ENCODE results near the gene PIK3R4. TPM values are rescaled to one million over a fixed set of nuclear protein-coding genes. Genes with fewer than 3 reads are reported as not detected.
A peak's percentile ranks its signal among the peaks of the same experiment; 100 is the strongest.

The PIK3R4 gene
- total RNA-seq: 14.4 TPM

DNA sequence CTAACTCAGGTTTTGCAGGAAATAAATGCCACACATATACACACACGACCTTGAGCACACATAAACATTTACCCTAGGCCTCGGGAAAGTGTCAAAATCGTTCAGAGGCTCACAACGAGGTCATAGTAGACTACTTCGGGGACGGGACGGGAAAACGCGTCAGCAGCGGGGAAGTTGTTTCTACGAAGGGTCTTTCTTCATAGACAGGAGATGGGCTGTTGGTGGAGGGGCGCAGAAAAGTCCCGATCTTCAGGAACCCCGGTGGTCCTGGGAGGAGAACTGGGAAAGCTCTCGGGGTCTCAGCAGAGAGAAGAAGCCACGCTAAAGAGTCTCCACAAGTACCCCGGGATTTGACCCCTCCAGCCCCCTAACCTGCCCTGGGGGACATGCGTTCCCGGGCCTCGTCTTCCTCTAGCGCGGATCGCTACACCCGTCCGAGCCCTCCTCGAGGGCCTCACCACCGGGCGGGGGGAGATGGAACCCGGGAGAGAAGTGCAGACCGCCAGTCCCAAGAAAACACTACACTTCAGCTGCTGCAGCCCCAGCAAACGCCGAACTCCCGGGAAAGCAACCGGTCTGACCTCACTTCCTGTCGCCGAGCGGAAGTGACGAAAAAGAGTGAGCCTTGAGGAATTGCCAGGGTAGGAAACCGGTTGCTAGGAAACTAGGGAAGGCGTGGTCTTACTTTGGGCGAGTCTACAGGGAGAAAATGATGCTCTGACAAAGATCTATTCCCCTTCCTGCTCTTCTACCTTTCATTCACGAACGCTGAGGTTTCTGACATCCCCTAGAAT, at the start of gene PIK3R4:
Gene PIK3R4, minus strand, starts transcription at position 584 of the 794 bp plus-strand sequence. CDS start 1,611 bp downstream, outside the sequence.
- no peaks in the 10 kb centered on the region for H3K9me3 ChIP-seq (ENCODE audit: low read depth, low read length)
- H3K4me3 ChIP-seq (ENCODE audit: low read length): peak within 1 kb of the TSS; percentile 86
- no peaks in the 10 kb centered on the region for H3K27me3 ChIP-seq (ENCODE audit: insufficient read depth, low read length)
- H3K4me1 ChIP-seq (ENCODE audit: insufficient read depth, low read length): peaks cover 25% of the 10 kb centered on the region

DNA sequence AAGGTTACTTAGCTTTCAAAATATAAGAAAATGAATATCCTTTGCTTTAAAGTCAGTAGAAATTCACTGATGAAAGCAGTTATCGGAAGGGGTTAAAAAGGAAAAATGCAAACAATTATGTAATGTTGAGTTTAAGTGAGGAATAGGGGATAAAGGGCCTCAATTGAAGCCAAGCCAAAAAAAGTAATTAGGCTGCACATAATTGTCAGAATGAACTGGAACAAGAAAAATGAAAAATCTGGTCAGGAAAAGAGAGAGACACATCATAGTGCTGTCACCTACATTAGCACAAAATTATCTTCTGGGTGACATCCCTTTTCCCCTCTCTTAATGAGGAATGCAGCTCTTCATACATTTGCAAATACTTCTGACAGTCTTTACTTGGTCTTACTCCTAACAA, 48.8 kb upstream of the PIK3R4 start:
- Histone ChIP-seq H3K9me3 (ENCODE audit: low read depth, low read length) (no peaks in the 10 kb centered on the region), H3K4me1 (ENCODE audit: insufficient read depth, low read length) (no peaks in the 10 kb centered on the region), H3K4me3 (ENCODE audit: low read length) (no peak overlapping the region), H3K27me3 (ENCODE audit: insufficient read depth, low read length) (no peaks in the 10 kb centered on the region)

- no peaks in the 10 kb centered on the region for H3K4me1 ChIP-seq (ENCODE audit: insufficient read depth, low read length)
- H3K27me3 ChIP-seq (ENCODE audit: insufficient read depth, low read length): no peaks in the 10 kb centered on the region
- no peaks in the 10 kb centered on the region for H3K9me3 ChIP-seq (ENCODE audit: low read depth, low read length)
- H3K4me3 ChIP-seq (ENCODE audit: low read length): no peak overlapping the region
Measured at GRCh38 chr3:130792246-130792645, 45.6 kb upstream of the PIK3R4 start.

DNA sequence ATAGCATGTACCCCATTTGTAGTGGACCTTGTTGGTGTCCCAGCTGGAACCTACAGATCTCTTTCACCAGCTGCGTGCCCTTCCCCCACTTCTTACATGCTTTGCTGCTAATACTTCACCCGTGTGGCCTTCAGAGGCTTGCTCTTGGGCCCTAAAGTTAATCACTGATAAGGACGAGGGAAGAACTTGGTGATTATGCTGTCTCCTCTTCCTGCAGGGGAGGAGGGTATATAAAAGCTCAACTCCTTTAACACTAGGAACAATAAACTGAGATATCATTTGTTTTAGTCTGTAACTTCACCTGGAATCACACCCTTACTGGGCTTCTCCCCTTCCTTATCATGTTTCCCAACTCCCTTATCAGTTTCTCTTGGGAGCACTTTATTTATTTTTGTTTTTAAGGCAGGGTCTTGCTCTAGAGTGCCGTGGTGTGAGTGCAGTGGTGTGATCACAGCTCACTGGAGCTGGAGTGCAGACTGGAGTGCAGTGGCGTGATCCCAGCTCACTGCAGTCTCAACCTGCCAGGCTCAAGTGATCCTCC, 43.2 kb upstream of the PIK3R4 start:
- Histone ChIP-seq H3K27me3 (ENCODE audit: insufficient read depth, low read length) (no peaks in the 10 kb centered on the region), H3K4me1 (ENCODE audit: insufficient read depth, low read length) (no peaks in the 10 kb centered on the region), H3K9me3 (ENCODE audit: low read depth, low read length) (no peaks in the 10 kb centered on the region), H3K4me3 (ENCODE audit: low read length) (no peak overlapping the region)

DNA sequence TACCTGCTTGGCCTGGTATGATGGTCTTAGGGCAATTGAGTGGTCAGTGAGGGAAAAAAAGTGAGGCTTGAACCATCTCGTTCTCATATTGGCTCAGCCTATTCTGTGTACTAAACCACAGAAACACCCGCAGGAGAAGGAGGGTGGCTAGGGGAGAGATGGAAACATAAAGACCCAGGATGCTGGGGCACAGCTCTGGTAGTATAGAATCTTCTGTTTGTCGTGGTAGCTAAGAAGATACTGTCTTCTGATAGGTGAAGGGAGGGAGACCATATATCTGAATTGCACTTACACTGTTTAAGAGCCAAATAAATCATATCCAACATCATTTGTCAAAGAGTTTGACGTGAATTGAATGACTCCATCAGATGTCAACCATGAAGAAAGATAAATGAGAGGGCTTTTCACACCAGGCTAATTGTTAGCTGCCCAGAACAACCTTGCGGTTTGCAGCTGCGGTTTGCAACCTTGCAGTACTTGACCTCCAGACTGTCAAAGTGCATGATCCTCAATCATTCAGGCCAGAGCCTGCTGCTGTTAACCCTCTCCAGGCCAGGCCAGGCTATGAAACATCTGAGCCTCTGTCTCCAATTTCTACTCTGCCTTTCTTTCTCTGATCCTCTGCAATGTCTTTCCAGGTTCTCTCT, 40.9 kb upstream of the PIK3R4 start:
- H3K4me1 ChIP-seq (ENCODE audit: insufficient read depth, low read length): no peaks in the 10 kb centered on the region
- H3K27me3 ChIP-seq (ENCODE audit: insufficient read depth, low read length): no peaks in the 10 kb centered on the region
- no peak overlapping the region for H3K4me3 ChIP-seq (ENCODE audit: low read length)
- H3K9me3 ChIP-seq (ENCODE audit: low read depth, low read length): no peaks in the 10 kb centered on the region

GRCh38 chr3:130786306-130786705, 39.7 kb upstream of the PIK3R4 start:
- H3K4me1 ChIP-seq (ENCODE audit: insufficient read depth, low read length): no peaks in the 10 kb centered on the region
- H3K4me3 ChIP-seq (ENCODE audit: low read length): no peak overlapping the region
- no peaks in the 10 kb centered on the region for H3K9me3 ChIP-seq (ENCODE audit: low read depth, low read length)
- H3K27me3 ChIP-seq (ENCODE audit: insufficient read depth, low read length): no peaks in the 10 kb centered on the region

DNA sequence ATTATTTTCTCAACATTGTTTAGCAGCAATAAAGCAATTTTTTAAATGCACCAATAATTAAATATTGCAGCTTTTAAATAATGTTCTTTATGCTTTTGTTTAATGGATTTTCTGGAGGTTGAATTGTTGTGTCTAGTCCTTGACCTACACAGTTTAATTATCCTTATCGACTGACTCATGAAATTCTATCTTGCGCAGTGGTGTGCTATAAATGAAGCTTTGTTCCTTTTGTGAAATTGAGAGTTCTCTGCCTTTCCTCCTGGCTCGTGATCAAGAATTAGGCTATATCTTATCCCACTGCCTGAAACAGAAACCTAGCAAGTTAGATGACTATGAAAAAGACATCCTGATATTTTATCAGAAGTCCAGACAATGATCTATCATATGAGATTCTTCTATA, 37.0 kb upstream of the PIK3R4 start:
- no peaks in the 10 kb centered on the region for H3K9me3 ChIP-seq (ENCODE audit: low read depth, low read length)
- no peaks in the 10 kb centered on the region for H3K4me1 ChIP-seq (ENCODE audit: insufficient read depth, low read length)
- no peak overlapping the region for H3K4me3 ChIP-seq (ENCODE audit: low read length)
- H3K27me3 ChIP-seq (ENCODE audit: insufficient read depth, low read length): no peaks in the 10 kb centered on the region

DNA sequence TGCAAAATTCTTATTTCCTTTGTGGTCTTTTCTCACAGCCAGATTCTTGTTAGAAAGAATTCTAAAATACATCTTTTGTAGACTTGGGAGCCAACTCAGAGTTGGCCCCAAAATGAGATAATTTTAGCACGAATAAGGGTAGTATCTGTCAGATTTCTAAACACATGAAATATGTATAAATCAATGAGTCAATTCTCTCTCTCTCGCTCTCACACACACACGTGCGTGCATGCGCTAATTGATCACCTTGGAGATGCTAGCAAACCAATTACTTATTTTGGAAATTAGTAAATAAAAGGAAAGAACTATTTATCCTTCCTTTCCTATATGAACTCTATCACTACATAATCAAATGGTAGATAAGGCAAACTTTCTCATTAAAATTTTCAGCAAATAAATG, 32.9 kb upstream of the PIK3R4 start:
- no peaks in the 10 kb centered on the region for H3K9me3 ChIP-seq (ENCODE audit: low read depth, low read length)
- H3K27me3 ChIP-seq (ENCODE audit: insufficient read depth, low read length): no peaks in the 10 kb centered on the region
- no peaks in the 10 kb centered on the region for H3K4me1 ChIP-seq (ENCODE audit: insufficient read depth, low read length)
- no peak overlapping the region for H3K4me3 ChIP-seq (ENCODE audit: low read length)

- H3K4me3 ChIP-seq (ENCODE audit: low read length): no peak overlapping the region
- H3K27me3 ChIP-seq (ENCODE audit: insufficient read depth, low read length): no peaks in the 10 kb centered on the region
- no peaks in the 10 kb centered on the region for H3K4me1 ChIP-seq (ENCODE audit: insufficient read depth, low read length)
- no peaks in the 10 kb centered on the region for H3K9me3 ChIP-seq (ENCODE audit: low read depth, low read length)
Measured at GRCh38 chr3:130779031-130779430, 32.4 kb upstream of the PIK3R4 start.

DNA sequence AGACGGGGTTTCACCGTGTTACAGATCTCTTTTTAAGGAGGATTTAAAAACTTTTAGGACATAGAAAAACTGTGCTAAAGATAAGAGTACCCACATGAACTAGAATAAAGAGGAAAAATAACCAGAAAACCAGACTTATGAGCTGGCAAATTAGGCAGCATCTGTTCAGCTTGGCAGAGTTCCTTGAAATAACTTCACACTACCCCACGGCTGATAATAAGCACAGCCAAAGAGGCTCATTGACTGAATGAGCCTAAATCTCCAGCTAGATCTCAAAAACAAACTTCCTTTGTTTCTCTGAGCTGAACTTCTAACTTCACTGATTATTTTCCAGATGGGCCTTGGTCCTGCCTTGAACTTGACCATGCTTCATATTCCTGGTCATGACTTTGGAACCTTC, 26.7 kb upstream of the PIK3R4 start:
- Histone ChIP-seq H3K4me3 (ENCODE audit: low read length) (no peak overlapping the region), H3K9me3 (ENCODE audit: low read depth, low read length) (no peaks in the 10 kb centered on the region), H3K27me3 (ENCODE audit: insufficient read depth, low read length) (no peaks in the 10 kb centered on the region), H3K4me1 (ENCODE audit: insufficient read depth, low read length) (no peaks in the 10 kb centered on the region)

GRCh38 chr3:130772129-130772528, 25.5 kb upstream of the PIK3R4 start:
- H3K27me3 ChIP-seq (ENCODE audit: insufficient read depth, low read length): no peaks in the 10 kb centered on the region
- no peaks in the 10 kb centered on the region for H3K4me1 ChIP-seq (ENCODE audit: insufficient read depth, low read length)
- H3K4me3 ChIP-seq (ENCODE audit: low read length): no peak overlapping the region
- no peaks in the 10 kb centered on the region for H3K9me3 ChIP-seq (ENCODE audit: low read depth, low read length)

- Histone ChIP-seq H3K4me1 (ENCODE audit: insufficient read depth, low read length) (no peaks in the 10 kb centered on the region), H3K9me3 (ENCODE audit: low read depth, low read length) (no peaks in the 10 kb centered on the region), H3K4me3 (ENCODE audit: low read length) (no peak overlapping the region), H3K27me3 (ENCODE audit: insufficient read depth, low read length) (peaks cover 4% of the 10 kb centered on the region)
Measured at GRCh38 chr3:130770644-130771043, 24.0 kb upstream of the PIK3R4 start.

- Histone ChIP-seq H3K4me3 (ENCODE audit: low read length) (no peak overlapping the region), H3K27me3 (ENCODE audit: insufficient read depth, low read length) (peaks cover 4% of the 10 kb centered on the region), H3K4me1 (ENCODE audit: insufficient read depth, low read length) (no peaks in the 10 kb centered on the region), H3K9me3 (ENCODE audit: low read depth, low read length) (no peaks in the 10 kb centered on the region)
Measured at GRCh38 chr3:130761730-130762311, 15.2 kb upstream of the PIK3R4 start.

DNA sequence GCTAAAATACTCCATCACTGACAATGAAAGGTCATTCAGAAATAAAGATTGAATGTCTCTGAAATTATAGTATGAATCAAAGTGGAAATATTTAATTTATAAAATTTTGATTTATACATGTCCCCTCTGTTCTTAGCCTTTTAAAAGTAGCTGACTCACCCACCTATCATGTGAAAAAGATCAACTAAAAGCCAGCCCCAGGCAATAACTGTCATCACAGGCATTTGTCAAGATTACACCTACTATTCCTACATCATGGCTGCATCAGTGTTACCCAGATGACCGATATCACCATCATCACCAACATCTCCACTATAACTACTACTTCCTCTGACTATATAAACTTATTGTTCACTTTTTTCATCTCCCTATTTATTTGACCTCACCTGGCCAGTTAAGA, 14.3 kb upstream of the PIK3R4 start:
- no peak overlapping the region for H3K4me3 ChIP-seq (ENCODE audit: low read length)
- no peaks in the 10 kb centered on the region for H3K4me1 ChIP-seq (ENCODE audit: insufficient read depth, low read length)
- H3K27me3 ChIP-seq (ENCODE audit: insufficient read depth, low read length): no peaks in the 10 kb centered on the region
- H3K9me3 ChIP-seq (ENCODE audit: low read depth, low read length): no peaks in the 10 kb centered on the region

DNA sequence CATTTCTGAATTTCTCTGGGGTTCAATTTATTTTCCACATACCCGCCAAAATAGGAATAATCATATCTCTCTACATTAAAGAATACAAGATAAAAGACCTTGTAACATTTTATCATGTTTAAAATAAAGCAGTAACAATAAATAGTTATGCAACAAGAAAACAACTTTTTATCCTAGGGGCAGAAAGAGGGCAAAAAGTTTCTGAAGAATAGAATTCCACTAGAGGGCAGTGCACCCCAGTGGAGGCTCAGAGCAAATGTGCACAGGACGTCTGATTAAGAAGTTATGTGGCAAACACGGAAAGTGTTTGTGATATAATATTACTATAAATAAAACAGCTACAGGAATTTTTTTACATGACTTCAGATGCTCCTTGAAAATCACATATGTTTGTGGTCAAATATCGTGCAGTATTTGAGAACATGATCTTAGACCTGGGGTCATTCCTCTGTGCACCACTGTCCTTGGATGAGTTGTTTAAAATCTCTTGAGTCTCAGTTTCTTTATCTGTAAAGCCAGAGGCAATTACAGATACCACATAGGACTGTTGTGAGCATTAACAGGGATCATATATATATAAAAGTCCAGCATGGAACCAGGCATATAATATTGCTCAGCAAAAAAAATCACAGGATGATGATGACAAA, 13.2 kb upstream of the PIK3R4 start:
- H3K4me1 ChIP-seq (ENCODE audit: insufficient read depth, low read length): no peaks in the 10 kb centered on the region
- no peaks in the 10 kb centered on the region for H3K27me3 ChIP-seq (ENCODE audit: insufficient read depth, low read length)
- no peaks in the 10 kb centered on the region for H3K9me3 ChIP-seq (ENCODE audit: low read depth, low read length)

More for the DNA sequence above, 13.2 kb upstream of the PIK3R4 start:
- H3K4me3 ChIP-seq (ENCODE audit: low read length): no peak overlapping the region

Data from mononuclear cell (primary cell).